ENCODE data around the gene S100A3.

The S100A3 gene

DNA sequence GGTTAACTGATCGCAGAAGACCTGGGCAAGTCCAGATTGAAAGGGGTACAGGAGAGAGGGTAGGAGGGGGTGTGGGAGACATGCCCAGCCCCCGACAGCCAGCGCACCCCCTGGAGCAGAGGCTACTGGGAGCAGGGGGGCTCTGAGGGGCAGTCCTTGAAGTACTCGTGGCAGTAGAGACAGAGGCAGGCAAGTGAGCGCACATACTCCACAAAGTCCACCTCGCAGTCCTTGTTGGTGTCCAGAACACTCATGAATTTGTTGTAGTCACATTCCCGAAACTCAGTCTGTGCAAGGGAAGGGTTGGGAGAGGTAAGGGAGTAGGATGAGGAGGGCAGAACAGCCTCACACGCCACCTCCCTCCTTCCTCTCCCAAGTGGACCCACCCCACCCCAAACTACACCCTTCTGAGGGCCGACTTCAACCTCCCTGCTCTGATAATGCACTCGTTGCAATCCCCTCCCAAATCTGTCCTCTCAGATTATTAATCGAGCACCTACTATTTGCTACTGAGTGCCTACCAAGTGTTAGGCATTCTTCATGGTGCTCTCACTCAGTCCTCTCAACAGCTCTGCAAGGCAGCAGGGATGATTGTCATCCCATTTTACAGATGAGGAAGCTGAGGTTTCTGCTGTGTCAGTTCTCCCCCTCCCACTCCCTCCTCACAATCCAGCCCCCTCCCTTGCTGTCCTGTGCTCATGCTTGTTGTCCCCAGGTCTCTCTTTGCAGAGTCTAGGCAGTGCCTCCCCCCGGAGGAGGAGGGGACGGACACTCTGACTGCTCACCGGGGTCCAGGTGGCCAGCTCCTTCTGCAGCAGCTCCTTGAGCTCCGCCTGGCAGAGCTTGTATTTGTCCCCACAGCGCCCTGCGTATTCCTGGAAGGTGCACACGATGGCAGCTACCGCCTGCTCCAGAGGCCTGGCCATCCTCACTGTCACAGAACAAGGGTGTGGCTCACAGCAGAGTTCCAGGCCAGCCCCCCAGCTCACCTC lies 1.2 kb downstream of the S100A3 start:
- no peak for DNase-seq (ENCODE audit: low read depth)

DNA sequence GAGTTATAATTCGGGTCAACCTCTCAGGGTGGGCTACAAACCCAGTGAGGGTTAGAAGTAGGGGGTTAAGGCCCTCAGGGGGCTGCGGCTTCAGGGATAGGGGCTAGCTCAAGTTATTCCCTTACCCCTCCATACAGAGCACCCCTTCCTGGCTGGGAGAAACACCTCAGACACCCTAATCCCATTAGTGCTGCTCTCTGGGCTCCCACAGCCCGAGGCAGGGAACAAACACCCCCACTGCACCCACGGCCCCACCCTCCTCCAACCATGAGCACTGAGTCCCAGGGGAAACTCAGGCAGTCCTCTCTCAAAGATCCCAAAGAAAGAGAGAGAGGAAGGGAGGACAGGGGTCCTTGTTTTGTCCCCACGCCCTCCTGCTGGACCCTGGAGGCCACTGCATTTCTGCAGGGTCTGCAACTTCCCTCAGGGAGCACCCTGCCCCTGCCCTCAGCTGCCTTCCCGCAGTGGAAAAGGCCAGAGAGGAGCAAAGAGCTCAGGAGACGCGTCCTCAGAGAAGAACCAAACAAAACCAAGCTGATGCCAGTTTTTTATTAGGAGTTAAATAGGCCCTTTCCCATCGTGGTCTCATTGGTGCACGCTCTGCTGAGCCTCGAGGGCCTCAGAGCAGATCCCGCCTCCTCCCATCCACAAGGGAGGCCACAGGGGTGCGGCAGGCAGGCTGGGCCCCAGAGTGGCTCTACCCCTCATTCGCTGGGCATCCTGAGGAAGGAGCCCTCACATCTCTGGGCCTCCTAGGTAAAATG lies 2.1 kb downstream of the S100A3 start:
- no peak for DNase-seq (ENCODE audit: low read depth)

DNA sequence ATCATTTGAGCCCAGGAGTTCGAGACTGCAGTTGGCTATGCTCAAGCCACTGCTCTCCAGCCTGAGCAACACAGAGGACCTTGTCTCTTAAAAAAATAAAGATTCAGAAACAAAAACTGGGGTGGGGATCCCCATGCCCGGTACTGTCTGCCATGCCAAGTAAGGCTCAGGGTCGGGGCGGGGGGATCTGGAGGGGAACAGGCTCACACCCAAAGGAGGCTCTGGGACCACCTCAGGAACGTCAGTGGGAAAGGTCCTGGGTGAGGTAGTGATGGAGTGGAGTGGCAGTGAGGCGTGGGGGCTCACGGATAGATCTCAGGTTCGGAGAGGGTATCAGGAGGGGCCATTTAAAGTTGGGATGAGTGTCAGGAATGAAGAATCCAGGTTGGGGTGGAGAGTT lies 2.7 kb downstream of the S100A3 start:
- no peak for DNase-seq (ENCODE audit: low read depth)

DNA sequence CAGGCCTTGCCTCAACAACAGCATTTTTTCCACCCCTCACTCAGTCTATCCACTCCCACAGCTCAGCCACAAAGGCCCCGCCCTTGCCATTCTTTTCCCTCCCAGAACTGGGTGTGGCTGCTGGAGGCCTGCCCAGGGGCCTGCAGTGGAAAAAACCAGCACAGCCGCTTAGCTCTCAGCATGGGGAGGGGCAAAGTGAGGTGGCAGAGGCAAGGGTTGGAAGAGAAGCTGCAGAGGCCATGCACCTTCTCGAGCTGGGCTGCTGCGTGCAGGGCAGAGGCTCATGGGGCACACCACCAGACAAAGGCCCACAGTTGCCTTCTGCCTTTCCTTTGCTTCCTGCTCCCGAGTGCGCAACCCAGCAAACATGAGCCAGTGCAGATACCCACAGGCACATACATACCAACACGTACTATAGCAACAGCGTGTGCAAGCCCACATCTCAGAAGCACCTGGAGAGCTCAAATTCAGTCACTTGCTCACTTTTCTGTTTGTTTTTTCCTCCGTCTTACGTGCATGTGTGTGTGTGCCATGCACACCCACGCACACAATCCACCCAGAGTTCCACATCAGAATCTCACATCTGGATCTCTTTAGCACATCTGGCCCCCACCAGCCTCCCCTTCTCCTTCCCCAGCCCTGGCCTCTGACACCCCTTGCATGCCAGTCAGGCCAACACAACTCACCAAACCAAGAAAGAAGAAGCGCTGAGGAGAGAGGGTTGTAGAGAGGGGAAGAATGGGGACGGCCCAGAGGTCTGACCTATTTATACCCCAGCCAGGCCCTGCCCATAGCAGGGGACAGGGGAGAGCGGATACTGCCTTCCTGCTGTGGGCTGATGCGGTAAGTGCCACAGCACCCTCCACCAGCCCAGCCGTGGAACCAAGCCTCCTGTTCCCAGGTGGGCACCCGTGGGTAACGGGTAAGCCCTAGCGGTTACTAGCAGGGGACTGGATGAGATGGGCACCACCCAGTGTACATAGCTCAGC lies 3.7 kb downstream of the S100A3 start, which contains the start of gene S100A4:
S100A4 (minus strand) TSS at position 740 of the 989 bp plus-strand sequence. CDS start 1,012 bp downstream, outside the sequence.
- DNase-seq (ENCODE audit: low read depth): peak; percentile 84

DNA sequence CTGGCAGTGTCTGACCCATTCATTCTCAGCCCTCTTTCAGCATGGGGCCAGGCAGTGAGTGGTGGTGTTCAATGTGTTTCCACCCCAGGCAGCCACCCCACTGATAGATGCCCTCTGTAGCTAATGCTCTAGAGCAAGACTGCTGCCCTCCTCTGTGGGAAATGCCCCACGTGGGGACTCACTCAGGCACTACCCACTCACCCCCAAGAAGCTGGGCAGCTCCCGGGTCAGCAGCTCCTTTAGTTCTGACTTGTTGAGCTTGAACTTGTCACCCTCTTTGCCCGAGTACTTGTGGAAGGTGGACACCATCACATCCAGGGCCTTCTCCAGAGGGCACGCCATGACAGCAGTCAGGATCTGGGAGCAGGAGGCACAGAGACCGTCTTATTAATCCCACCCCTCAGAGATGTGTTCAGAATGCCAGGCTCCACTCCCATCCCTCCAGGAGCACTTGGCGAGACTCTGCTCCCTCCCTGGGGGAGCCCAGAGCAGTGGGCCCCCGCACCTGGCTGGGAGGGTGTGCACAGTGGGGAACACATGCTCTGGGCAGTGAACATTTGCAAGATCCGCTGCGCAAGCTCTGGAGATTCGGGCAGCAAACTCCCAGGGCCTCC lies 4.5 kb downstream of the S100A3 start:
- no peak for DNase-seq (ENCODE audit: low read depth)

DNA sequence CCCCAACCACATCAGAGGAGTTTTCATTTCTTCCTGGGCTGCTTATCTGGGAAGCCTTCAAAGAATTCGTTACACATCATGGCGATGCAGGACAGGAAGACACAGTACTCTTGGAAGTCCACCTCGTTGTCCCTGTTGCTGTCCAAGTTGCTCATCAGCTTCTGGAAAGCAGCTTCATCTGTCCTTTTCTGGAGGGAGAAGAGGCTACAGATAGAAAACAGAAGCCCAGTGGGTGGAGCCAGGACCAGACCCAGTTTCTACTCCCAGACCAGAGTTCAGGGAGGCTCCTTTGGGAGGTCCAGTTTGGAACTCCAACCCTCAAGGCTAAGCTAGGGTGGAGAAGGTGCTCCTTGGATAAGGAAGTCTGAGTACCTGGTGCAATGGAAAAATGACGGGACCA lies 5.3 kb downstream of the S100A3 start:
- DNase-seq (ENCODE audit: low read depth): no peak

DNA sequence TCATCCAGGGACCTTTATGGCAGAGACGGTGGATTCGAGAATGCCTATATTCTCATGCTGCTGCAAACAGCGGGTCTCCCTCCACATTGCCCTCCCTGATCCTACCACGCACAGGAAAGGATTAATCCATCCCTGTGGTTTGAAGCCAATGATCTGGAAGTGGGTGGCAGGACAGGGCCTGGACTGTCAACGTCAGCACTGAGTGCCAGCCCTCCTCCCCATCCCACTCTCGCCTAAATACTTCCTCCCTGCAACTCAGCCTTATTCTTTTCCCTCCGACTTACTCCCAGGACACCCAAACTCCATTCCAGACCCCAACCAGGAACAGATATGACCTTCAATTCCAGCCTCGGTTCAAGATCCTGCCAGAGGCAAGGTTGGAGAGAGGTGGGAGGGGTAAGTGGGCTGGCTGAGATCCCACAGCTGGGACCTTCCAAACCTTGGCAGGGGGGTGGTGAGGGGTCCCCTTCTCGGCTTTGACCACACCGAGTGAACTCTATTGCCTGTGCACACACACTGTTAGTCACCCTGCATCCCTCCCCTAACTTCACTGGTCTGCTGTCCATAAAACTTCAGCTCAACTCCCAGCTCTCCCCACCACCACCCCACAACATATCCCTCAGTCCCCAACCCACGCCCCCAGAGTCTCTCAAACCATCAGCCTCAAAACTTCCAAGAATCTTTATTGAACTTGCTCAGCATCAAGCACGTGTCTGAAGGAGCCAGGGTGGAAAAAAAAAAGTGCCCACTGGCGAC lies 5.9 kb downstream of the S100A3 start:
- DNase-seq (ENCODE audit: low read depth): no peak

DNA sequence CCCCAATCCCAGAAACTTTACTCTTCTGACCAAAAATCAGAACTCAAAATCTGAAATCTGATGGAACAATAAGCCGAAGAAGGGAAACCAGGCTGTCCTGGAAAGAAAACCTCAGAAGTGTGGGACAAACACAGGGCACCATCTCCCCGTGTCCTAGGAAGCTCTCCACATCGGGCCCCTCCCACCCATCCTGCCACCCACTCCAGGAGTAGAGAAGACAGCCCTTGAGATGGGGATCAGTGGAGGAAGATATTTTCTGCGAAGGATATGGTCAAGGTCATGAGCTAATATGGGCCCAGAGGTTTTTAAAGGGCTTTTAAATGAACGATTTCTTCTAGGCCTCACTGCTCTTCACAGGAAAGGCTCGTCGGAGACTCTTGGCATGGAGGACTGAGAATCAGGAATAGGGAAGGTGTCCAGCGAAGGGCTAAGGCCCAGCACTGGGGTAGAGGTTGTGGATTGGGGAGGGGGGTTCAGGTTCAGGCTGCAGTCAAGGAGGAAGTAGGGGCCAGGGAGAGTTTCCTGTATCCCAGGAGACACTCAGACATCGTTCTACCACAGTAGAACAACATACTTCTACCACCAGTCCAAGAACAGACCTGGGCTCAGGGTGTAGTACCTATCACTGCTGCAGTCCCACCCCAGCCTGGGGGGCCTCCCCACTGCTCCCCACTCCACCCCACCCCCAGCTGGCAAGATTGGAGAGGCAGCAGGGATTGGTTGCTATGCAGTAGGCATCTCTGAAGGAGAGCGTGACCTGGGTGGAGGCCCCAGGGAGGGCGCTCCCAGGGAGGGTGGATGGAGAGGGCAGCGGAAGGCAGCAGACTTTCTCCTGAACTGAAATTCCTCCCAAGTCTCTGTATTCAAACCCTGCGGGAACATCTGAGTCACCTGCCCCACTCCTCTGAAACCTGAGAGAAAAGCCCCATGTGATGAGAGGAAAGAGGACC lies 7.1 kb downstream of the S100A3 start:
- no peak for DNase-seq (ENCODE audit: low read depth)

DNA sequence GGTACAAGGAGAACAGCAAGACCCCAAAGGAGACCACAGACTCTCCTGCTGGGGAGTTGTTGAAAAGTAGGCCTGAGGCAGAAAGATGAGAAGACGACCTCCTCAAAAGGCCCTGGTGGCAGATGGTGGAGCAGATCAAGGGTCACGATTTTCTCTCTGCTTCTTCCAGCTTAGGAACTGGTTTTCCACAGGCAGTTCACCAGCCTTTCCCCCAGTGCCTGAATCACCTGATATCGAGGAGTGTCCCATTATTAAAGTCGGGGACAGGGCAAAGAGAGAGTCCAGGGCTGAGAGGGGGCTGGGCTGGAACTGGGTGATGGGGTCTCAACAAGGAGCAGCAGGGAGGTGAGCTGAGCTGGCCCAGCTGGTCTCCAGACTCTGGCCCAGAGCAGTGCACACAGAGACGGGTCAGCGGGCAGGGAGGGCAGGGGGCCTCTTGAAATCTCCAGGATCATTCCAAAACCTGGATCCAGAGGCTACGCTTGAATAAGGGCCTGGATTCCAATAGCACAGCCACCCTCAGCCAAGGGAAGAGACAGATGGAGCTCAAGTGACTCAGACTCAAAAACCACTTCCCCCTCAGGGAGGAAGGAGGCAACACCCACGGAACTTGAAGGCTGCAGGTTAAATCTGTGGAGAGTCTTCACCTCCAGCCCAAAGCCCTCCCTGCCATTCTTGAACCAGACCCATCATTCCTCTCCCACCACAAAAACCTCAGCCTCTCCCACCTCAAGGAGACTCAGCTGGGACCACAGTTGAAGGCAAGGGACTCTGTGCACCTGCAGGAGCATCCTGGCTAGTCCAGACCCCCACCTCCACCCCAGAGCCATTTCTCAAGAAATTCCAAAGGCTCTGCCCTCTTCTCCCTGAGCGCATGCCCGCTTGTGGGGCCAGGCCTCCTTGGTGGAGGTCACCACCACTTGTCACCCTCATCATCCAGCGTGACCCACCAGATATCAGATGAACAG lies 8.4 kb downstream of the S100A3 start, which contains the start of gene S100A5:
S100A5 (minus strand) TSS at position 541 of the 968 bp plus-strand sequence. CDS start 743 bp downstream, outside the sequence.
- DNase-seq (ENCODE audit: low read depth): peak; percentile 38

DNA sequence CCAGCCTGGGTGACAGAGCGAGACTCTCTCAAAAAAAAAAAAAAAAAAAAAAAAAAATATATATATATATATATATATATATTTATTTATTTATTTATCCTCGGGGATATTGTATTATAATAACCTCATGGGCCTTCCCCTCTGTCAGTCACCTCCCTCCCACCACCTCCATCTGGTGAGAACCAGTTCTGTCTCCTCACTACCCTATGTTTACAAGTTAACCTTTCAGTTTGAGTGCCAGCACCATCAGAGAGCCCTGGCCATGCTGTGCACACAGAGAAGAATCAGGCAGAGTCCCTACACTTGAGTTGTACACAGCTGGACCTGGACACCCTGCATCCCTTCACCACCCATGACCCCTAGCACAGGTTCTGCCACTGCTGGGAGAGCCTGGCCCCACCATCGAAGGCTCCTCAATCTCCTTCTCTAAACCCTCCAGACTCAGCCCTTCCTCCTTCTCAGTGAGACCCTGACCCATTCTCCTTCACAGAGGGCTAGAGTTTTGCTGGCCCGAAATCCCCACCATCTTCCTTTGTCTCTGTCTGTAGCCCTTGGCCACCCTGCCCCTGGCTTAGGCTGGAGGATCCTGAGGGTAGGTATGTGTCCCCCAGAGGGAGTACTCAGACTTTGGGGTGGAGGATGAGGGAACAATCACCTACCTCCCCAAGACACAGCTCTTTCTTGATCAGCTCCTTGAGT lies 9.5 kb downstream of the S100A3 start:
- no peak for DNase-seq (ENCODE audit: low read depth)

DNA sequence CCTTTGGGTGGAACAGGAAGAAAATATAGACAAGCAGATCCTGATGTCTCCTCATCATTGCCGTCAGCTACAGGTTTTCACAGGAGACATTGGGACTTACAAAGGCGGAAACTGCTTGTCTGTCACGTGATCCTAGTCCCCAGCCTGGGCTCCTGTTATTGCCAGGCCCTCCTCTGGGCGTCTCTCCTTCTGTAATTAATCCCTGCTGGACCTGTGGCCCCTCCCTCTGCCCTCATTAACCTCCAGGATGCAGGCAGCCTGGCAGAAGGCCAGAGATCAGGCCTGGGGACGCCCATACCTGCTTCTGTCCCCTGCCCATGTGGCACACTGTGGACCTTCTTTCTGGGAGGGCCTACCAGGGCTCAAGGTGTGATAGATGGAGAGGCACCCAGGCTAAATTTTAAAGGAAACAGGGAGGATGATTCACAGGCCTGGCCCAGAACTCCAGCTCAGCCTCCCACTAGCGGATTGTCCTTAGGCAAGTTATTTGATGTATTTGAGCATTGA lies 10.7 kb downstream of the S100A3 start:
- DNase-seq (ENCODE audit: low read depth): no peak

DNA sequence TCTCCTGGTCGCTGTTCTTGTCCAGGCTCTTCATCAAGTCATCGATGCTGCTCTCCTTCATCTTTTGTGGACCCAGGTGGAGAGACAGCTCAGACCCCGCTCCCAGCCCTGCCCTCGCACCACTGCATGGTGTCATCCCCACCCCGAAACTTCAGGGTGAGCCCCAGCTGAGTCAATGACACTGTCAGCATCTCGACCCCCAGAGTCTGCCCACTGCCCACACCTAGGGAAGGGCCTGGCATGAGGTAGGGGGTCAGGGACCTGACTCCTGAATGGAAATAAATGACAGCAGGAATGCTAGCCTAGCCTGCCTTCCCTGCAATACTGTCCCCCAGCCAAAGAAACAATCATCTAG lies 11.7 kb downstream of the S100A3 start:
- DNase-seq (ENCODE audit: low read depth): no peak

DNA sequence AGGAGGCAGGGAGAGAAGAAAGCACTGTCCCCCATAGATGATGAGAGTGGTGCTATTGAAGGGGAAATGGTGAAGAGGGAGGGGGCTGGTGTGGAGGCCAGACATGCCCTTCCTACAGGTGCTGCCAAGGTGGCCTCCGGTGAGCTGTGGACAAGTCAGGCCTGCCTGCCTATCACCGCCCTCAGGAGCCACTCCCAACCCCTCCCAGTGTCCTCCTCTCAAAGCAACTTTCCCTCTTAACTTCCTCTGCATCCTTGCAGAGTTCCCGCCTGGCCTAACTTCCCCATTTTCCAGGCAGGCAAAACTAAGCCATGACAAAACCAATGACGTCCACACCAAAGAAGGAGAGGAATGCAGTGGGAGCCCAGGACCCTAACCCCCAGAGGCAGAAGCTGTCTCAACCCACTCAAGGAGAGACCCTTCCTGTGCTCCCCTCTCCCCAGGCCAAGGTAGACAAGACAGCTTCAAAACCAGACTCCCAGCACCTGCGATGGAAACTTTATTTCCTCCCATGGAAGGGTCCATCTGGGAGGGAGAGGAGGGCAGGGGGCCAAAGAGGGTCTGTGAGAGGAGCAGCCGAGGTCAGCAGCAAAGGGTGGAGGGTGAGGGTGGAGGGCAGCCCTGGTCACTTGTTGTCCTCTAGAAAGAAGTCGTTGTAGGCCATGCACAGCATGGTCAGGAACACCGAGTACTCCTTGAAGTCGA lies 12.2 kb downstream of the S100A3 start:
- DNase-seq (ENCODE audit: low read depth): no peak

DNA sequence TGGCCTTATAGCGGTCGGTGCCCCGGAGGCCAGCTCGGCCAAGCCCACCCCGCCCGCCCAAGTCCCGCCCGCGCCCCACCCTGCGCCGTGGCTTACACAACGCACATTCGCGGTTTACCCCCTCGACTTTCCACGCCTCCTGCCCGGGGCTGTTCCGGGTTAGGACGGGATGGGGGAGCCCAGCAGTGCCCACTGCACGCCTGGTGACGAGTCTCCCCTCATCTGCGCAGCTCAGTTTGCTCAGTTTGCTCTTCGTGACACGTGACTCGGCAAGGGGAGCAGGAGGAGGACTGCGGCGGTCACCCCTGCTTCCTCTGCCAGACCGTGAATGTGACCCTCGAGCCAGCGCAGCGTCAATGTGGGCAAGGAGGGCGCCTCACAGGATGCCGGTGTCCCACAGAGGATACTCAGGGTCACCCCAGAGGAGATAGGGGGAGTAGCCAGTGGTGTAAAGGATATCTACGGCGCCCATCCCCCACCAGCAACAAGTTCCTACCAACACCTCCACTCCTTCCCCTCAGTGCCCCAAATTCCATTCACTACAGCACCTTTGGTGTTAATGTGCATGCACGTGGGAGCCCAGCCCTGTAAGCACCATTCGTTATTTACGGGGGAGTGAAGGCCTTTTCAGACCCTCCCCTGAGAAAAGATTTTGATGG lies 12.9 kb downstream of the S100A3 start:
- DNase-seq (ENCODE audit: low read depth): peak; percentile 74

DNA sequence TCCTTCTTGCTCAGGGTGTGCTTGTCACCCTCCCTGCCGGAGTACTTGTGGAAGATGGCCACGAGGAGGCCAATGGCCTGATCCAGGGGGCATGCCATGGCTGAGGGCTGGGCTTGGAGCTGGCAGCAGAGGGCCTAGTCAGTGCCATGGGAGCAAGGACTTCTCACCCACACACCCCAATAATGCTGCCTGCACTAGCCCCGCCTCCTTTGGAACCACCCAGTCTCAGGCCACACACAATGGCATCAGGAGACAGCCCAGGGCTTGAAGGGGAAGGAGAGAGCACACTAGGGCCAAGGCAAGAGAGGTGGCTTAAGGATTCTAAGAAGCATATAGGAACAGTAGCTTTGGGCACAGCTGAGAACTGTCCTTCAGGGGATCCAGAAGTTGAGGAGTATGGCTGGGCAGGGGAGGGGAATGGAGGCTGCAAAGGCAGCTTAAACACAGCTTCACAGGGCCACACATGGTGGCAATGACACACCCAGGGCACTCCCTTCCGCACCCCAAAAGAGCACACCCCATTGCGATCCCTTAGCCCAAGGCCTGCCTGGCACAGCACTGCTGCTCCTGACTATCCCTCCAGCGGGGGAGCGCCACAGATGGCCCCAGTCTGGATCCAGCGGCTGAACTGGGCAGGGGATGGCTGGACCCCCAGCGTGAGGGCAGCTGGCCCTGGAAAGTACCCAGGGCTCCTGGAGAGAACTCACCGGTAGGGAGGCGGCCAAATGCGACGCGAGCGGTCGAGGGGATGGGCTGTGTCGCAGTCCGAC lies 13.6 kb downstream of the S100A3 start, which contains the start of gene S100A6:
S100A6 (minus strand) TSS at position 750 of the 770 bp plus-strand sequence; CDS start at position 98, 652 bp downstream.
- DNase-seq (ENCODE audit: low read depth): no peak
